GM12878 (cell line): ENCODE results near the gene AP4B1.

Experiments
- ATF3 ChIP-seq: IDR thresholded peaks from 2 replicates; pipeline ENCODE4 v1.6.1; 2011; ENCODE audit warnings: low read depth, mild to moderate bottlenecking, low read length, moderate library complexity, borderline replicate concordance; ENCODE audit errors: extremely low read depth
- CBFB ChIP-seq: IDR thresholded peaks from 2 replicates; pipeline ENCODE4 v1.6.1; 2016; ENCODE audit warnings: antibody characterized with exemption, low read depth
- CTCF ChIP-seq, 3 experiments: IDR thresholded peaks in 2 of 3; conservative IDR thresholded peaks in 1 of 3; 2 replicates each; pipeline ENCODE4 v1.5.1; 2011; ENCODE audit warnings: low read depth in 3 of 3, low read length in 3 of 3, mild to moderate bottlenecking in 3 of 3, control low read depth in 2 of 3, moderate library complexity in 2 of 3, inconsistent platforms in 1 of 3, mixed read lengths in 1 of 3; ENCODE audit not compliant: control insufficient read depth in 2 of 3, insufficient read depth in 1 of 3; ENCODE audit errors: extremely low read depth in 1 of 3
- EZH2 ChIP-seq: IDR thresholded peaks from 2 replicates; pipeline ENCODE4 v1.6.1; 2012; ENCODE audit warnings: low read depth, mild to moderate bottlenecking, control low read depth, inconsistent platforms, low read length, borderline replicate concordance; ENCODE audit not compliant: control insufficient read depth
- NFIC ChIP-seq: IDR thresholded peaks from 2 replicates; pipeline ENCODE4 v1.6.1; 2012; ENCODE audit warnings: low read depth, mild to moderate bottlenecking, inconsistent platforms, low read length, moderate library complexity
- TARDBP ChIP-seq: IDR thresholded peaks from 2 replicates; pipeline ENCODE4 v1.6.1; 2016; ENCODE audit warnings: borderline replicate concordance

- no peak for TF ChIP-seq CTCF (IDR thresholded peaks at IDR 0.05 in 2 of 3, conservative IDR thresholded peaks at IDR 0.05 in 1 of 3; ENCODE audit: control insufficient read depth in 2 of 3, extremely low read depth in 1 of 3, insufficient read depth in 1 of 3, low read depth in 3 of 3, low read length in 3 of 3)
- no peak for TF ChIP-seq ATF3
- TF ChIP-seq TARDBP = no peak
- no peak for TF ChIP-seq NFIC
- no peak for TF ChIP-seq CBFB
- no peak for TF ChIP-seq EZH2
Observed at GRCh38 chr1:113937146-113937545, 32.5 kb upstream of the AP4B1 start.
